Caco-2 (cell line): ENCODE data around the gene EFR3B. TPM values are rescaled to one million over a fixed set of nuclear protein-coding genes. Genes with fewer than 3 reads are reported as not detected.
A peak's percentile ranks its signal among the peaks of the same experiment; 100 is the strongest.

Source experiments
- BruUV-seq: library from RNA; stranded (reverse); fragments of 400-500 nt; replicated peaks from 2 replicates; lab custom pipeline; 2021; lab: Mats Ljungman, UMichigan
- CTCF ChIA-PET: fragments of 300-600 bp; sonication (Branson Sonifier 250); formaldehyde crosslinking; loops from one replicate; lab custom pipeline; 2022; ENCODE audit warnings: antibody characterized with exemption; lab: Charles Lee
- POLR2A ChIA-PET: fragments of 300-600 bp; sonication (Branson Sonifier 250); formaldehyde crosslinking; loops from one replicate; lab custom pipeline; 2022; ENCODE audit warnings: antibody characterized with exemption; lab: Charles Lee
- DNase-seq, 2 experiments: peaks; one replicate each; pipeline versions ENCODE4 v3.0.0 to v3.0.0-alpha.2; 2020 to 2022
- H3K27me3 ChIP-seq: replicated peaks from 2 replicates; pipeline ENCODE4 v1.6.0; 2011; ENCODE audit warnings: low read length; ENCODE audit not compliant: control insufficient read depth, insufficient read depth
- H3K36me3 ChIP-seq: 2 replicates; pipeline ENCODE4 v1.5.1; 2011; ENCODE audit warnings: low read length; ENCODE audit not compliant: control insufficient read depth, insufficient read depth
- H3K4me1 ChIP-seq: fragments of 250-450 bp; sonication (Bioruptor Pico); 2 replicates; pipeline ENCODE4 v1.5.1; 2020; ENCODE audit warnings: mild to moderate bottlenecking
- H3K4me3 ChIP-seq: 2 replicates; pipeline ENCODE4 v1.5.1; 2011; ENCODE audit warnings: low read depth, mild to moderate bottlenecking, control low read depth, low read length
- H3K9me3 ChIP-seq: fragments of 250-450 bp; sonication (Bioruptor Pico); 2 replicates; pipeline ENCODE4 v1.5.1; 2020; ENCODE audit warnings: mild to moderate bottlenecking, moderate library complexity
- H3K27ac Mint-ChIP-seq: one replicate; pipeline ENCODE4 v1.8.0; 2022; ENCODE audit warnings: mixed read lengths; ENCODE audit not compliant: unreplicated experiment
- H3K27me3 Mint-ChIP-seq: one replicate; pipeline ENCODE4 v1.8.0; 2022; ENCODE audit warnings: mixed read lengths; ENCODE audit not compliant: insufficient read depth, unreplicated experiment
- H3K36me3 Mint-ChIP-seq: one replicate; pipeline ENCODE4 v1.8.0; 2022; ENCODE audit warnings: mild to moderate bottlenecking, mixed read lengths; ENCODE audit not compliant: insufficient read depth, unreplicated experiment
- H3K4me1 Mint-ChIP-seq: one replicate; pipeline ENCODE4 v1.8.0; 2022; ENCODE audit warnings: low read depth, mixed read lengths; ENCODE audit not compliant: unreplicated experiment
- H3K4me3 Mint-ChIP-seq: one replicate; pipeline ENCODE4 v1.8.0; 2022; ENCODE audit warnings: mild to moderate bottlenecking, moderate library complexity, mixed read lengths; ENCODE audit not compliant: unreplicated experiment
- H3K9me3 Mint-ChIP-seq: one replicate; pipeline ENCODE4 v1.8.0; 2022; ENCODE audit warnings: mixed read lengths; ENCODE audit not compliant: unreplicated experiment
- intact Hi-C: fragments of 100-400 bp; cut with micrococcal nuclease; formaldehyde crosslinking; loops from one replicate; pipeline ENCODE4 v1.10.0; 2022; ENCODE audit not compliant: unreplicated experiment
- total RNA-seq: library from RNA; stranded (reverse); gene quantifications from 2 replicates; pipeline ENCODE4 v1.2.3, GENCODE V29; 2022
- TF ChIP-seq, protein P1 (sequence below), 2 experiments: fragments of 200-600 bp in 1 of 2; IDR thresholded peaks; 1 replicate in 1 of 2; 2 replicates in 1 of 2; pipeline versions ENCODE4 v1.5.1 to v1.8.0; 2011 to 2022; ENCODE audit warnings: antibody characterized with exemption in 1 of 2, control low read depth in 1 of 2, inconsistent platforms in 1 of 2, low read depth in 1 of 2, low read length in 1 of 2, mild to moderate bottlenecking in 1 of 2, moderate library complexity in 1 of 2; ENCODE audit not compliant: insufficient read depth in 1 of 2, severe bottlenecking in 1 of 2, unreplicated experiment in 1 of 2

The EFR3B gene
- total RNA-seq, 1 experiment from 2014 or later, result 19.1 TPM

DNA sequence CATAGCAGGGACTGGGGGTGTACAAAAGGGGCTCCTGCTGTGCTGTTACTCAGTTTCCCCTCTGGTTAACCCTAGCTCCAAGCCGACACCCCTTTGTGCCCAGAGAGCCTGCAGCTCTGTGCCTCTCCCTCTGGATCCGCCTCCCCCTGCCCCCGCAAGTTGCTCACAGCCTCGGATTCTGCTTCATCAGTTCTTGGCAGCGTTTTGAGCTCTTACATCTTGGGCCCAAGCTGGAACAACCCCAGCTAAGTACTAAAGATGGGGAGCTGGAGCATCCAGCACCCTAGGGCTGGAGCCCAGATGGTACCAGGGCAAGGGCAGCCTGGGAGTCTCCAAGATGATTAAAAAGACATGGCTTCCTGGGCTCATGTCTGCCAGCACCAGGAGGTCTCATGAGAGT is 85.8 kb downstream of the EFR3B start:
- TF ChIP-seq, protein P1, sequence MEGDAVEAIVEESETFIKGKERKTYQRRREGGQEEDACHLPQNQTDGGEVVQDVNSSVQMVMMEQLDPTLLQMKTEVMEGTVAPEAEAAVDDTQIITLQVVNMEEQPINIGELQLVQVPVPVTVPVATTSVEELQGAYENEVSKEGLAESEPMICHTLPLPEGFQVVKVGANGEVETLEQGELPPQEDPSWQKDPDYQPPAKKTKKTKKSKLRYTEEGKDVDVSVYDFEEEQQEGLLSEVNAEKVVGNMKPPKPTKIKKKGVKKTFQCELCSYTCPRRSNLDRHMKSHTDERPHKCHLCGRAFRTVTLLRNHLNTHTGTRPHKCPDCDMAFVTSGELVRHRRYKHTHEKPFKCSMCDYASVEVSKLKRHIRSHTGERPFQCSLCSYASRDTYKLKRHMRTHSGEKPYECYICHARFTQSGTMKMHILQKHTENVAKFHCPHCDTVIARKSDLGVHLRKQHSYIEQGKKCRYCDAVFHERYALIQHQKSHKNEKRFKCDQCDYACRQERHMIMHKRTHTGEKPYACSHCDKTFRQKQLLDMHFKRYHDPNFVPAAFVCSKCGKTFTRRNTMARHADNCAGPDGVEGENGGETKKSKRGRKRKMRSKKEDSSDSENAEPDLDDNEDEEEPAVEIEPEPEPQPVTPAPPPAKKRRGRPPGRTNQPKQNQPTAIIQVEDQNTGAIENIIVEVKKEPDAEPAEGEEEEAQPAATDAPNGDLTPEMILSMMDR (IDR thresholded peaks at IDR 0.05; ENCODE audit: insufficient read depth in 1 of 2, low read depth in 1 of 2, low read length in 1 of 2, severe bottlenecking in 1 of 2, unreplicated experiment in 1 of 2), result no peak
- Mint-ChIP-seq H3K9me3 (no peaks in the 10 kb centered on the region), H3K27ac (no peak overlapping the region), H3K27me3 (no peaks in the 10 kb centered on the region), H3K4me3 (no peak overlapping the region), H3K4me1 (peaks cover 7% of the 10 kb centered on the region), H3K36me3 (no peaks in the 10 kb centered on the region)
- POLR2A ChIA-PET, result no interaction called here
- DNase-seq, result no peak
- H3K4me1 ChIP-seq, result peaks cover 8% of the 10 kb centered on the region
- CTCF ChIA-PET, result interaction anchor here (4.1 kb wide), 1 partner anchor 152 kb away, joined by 70 read pairs; no protein-coding TSS in a partner anchor
- no peaks in the 10 kb centered on the region for H3K9me3 ChIP-seq
- no peaks in the 10 kb centered on the region for H3K36me3 ChIP-seq
- H3K27me3 ChIP-seq, result no peaks in the 10 kb centered on the region
- intact Hi-C loops, result loop anchor here (2.0 to 5.0 kb wide), 2 partner anchors 73 to 300 kb away; no protein-coding TSS in a partner anchor
- H3K4me3 ChIP-seq, result no peak overlapping the region
- no TSS peak for BruUV-seq

DNA sequence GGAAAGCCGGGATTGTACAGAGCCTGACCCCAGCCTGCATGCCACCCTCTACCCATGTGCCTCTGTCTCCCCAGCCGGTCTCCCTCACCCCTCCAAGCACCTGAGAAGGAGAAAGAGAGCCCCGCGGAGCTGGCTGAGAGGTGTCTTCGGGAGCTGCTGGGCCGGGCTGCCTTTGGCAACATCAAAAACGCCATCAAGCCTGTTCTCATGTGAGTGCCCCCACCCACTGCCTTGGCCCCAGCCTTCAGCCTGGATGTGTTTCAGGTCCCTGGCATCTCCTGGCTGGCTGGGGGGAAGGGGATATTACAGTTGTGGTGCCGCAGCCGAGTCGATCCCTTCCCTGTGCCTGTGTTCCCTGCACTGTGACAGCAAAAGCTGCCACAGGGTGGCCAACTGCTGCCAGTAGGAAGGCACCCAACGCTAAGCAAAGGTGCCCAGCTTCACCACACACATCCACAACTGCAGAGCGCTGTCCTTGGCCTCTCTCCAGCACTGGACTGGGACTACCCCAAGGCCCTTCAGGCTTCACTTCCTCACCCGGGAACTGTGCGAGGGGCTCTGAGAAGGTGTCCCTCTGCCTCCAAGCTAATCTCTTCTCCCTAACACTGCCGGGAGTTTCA is 88.1 kb downstream of the EFR3B start:
- H3K27ac Mint-ChIP-seq, result no peak overlapping the region

DNA sequence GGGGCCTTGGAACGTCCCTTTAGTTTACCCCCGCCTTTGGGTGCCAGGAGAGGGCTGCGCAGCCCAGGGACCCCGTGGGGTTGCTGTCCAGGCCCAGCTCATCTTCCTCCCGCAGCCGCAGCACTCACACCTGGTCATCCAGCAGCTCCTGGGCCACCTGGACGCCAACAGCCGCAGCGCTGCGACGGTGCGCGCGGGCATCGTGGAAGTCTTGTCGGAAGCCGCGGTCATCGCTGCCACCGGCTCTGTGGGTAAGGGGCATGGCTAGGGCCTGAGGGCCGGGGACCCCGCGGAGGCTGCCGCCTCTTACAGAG is 89.3 kb downstream of the EFR3B start:
- Histone ChIP-seq H3K27me3 (no peaks in the 10 kb centered on the region), H3K4me1 (peaks cover 16% of the 10 kb centered on the region), H3K9me3 (no peaks in the 10 kb centered on the region), H3K36me3 (no peaks in the 10 kb centered on the region), H3K4me3 (no peak overlapping the region)
- TF ChIP-seq, protein P1 (IDR thresholded peaks at IDR 0.05; ENCODE audit: insufficient read depth in 1 of 2, low read depth in 1 of 2, low read length in 1 of 2, severe bottlenecking in 1 of 2, unreplicated experiment in 1 of 2), result no peak
- Mint-ChIP-seq H3K4me3 (peak overlapping the region; percentile 76), H3K9me3 (no peaks in the 10 kb centered on the region), H3K4me1 (peaks cover 20% of the 10 kb centered on the region), H3K36me3 (no peaks in the 10 kb centered on the region), H3K27me3 (no peaks in the 10 kb centered on the region), H3K27ac (no peak overlapping the region)
- POLR2A ChIA-PET, result no interaction called here
- BruUV-seq, result no TSS peak
- intact Hi-C loops, result no loop called here
- no peak for DNase-seq
- CTCF ChIA-PET, result interaction anchor here (4.1 kb wide), 1 partner anchor 156 kb away, joined by 70 read pairs; no protein-coding TSS in a partner anchor

More for the DNA sequence above, 88.1 kb downstream of the EFR3B start:
- H3K9me3 ChIP-seq, result no peaks in the 10 kb centered on the region
- no peak for DNase-seq
- peaks cover 16% of the 10 kb centered on the region for H3K4me1 ChIP-seq
- Mint-ChIP-seq H3K4me3 (no peak overlapping the region), H3K27me3 (no peaks in the 10 kb centered on the region), H3K4me1 (peaks cover 20% of the 10 kb centered on the region), H3K9me3 (no peaks in the 10 kb centered on the region), H3K36me3 (no peaks in the 10 kb centered on the region)
- ChIA-PET CTCF (interaction anchor here (0.6 to 4.1 kb wide), 15 partner anchors 14 to 302 kb away, joined by 3 to 70 read pairs (median 4); partner anchors contain the start of gene EFR3B), POLR2A (no interaction called here)
- intact Hi-C loops, result loop anchor here (1.0 to 5.0 kb wide), 4 partner anchors 75 to 720 kb away; no protein-coding TSS in a partner anchor
- no peaks in the 10 kb centered on the region for H3K27me3 ChIP-seq
- H3K4me3 ChIP-seq, result no peak overlapping the region
- TF ChIP-seq, protein P1 (IDR thresholded peaks at IDR 0.05; ENCODE audit: insufficient read depth in 1 of 2, low read depth in 1 of 2, low read length in 1 of 2, severe bottlenecking in 1 of 2, unreplicated experiment in 1 of 2), result peak in 1 of 2 experiments; percentile 1
- H3K36me3 ChIP-seq, result no peaks in the 10 kb centered on the region
- no TSS peak for BruUV-seq
